ENCODE results near the gene ARID3C.

DNA sequence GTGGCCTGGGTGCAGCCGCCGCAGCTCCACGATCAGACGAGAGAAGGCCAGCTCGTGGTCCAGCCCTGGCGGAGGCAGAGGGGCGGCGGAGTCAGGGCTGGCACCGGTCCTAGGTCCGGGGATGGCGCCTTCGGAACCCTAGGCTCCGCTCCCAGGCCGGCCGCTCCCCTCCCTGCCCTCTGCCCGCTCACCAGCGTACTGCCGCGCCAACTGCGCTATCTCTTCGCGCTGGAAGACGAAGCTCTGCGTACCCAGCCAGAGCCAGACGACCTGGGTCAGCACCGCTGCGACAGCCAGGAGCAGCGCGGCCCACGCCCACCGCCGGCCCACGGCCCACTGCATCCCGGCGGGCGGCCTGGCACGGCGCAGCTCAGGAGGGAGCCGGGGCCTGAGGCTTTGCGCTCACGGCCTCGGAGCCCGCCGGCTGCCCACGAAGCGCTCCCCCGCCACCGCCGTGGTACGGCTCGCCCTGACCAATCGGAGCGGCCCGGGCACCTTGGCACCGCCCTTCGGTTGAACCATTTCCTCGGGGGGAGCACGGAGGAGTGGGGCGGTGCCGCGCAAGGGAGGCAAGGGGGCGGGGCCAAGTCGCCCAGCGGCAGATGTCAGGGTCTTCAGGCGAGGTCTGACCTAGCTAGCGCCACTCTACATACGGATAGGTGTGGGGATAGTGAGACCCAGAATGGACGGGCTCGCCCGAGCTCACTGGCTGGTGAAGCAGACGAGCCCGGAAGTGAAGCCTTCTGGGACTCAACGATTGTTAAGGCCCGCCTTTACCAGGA lies 8.7 kb upstream of the ARID3C start, which contains the start of gene SIGMAR1:
- TF ChIP-seq, protein P1, sequence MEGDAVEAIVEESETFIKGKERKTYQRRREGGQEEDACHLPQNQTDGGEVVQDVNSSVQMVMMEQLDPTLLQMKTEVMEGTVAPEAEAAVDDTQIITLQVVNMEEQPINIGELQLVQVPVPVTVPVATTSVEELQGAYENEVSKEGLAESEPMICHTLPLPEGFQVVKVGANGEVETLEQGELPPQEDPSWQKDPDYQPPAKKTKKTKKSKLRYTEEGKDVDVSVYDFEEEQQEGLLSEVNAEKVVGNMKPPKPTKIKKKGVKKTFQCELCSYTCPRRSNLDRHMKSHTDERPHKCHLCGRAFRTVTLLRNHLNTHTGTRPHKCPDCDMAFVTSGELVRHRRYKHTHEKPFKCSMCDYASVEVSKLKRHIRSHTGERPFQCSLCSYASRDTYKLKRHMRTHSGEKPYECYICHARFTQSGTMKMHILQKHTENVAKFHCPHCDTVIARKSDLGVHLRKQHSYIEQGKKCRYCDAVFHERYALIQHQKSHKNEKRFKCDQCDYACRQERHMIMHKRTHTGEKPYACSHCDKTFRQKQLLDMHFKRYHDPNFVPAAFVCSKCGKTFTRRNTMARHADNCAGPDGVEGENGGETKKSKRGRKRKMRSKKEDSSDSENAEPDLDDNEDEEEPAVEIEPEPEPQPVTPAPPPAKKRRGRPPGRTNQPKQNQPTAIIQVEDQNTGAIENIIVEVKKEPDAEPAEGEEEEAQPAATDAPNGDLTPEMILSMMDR (IDR thresholded peaks at IDR 0.05), result peak in 1 of 3 experiments; percentile 5
- peak; percentile 85 to 92 for TF ChIP-seq POLR2AphosphoS5 (IDR thresholded peaks at IDR 0.05; ENCODE audit: insufficient read depth in 1 of 2, low read depth in 1 of 2)
- TF ChIP-seq POLR2A (IDR thresholded peaks at IDR 0.05), result peak in 1 of 2 donors; percentile 68

Data from vagina (tissue), 2 donors.